ENCODE results near the gene HSP90B1.

HSP90B1 gene

DNA sequence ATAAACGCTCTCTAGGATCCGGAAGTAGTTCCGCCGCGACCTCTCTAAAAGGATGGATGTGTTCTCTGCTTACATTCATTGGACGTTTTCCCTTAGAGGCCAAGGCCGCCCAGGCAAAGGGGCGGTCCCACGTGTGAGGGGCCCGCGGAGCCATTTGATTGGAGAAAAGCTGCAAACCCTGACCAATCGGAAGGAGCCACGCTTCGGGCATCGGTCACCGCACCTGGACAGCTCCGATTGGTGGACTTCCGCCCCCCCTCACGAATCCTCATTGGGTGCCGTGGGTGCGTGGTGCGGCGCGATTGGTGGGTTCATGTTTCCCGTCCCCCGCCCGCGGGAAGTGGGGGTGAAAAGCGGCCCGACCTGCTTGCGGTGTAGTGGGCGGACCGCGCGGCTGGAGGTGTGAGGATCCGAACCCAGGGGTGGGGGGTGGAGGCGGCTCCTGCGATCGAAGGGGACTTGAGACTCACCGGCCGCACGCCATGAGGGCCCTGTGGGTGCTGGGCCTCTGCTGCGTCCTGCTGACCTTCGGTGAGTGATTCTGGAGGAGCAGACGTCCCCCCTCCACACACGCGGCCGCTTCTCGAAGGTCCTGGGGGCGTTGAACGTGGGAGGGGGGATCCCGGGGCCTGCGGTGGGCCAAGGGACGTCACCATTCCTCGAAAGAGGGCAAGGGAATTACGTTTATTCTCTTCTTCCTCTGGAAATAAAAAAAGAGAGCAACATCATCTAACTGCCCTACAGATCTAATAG lies at the start of gene HSP90B1:
Gene HSP90B1 (plus strand): TSS at position 377 of the 753 bp plus-strand sequence. CDS start 106 bp downstream, at position 483.
- peak; percentile 99 to 100 (median 99) for DNase-seq

DNA sequence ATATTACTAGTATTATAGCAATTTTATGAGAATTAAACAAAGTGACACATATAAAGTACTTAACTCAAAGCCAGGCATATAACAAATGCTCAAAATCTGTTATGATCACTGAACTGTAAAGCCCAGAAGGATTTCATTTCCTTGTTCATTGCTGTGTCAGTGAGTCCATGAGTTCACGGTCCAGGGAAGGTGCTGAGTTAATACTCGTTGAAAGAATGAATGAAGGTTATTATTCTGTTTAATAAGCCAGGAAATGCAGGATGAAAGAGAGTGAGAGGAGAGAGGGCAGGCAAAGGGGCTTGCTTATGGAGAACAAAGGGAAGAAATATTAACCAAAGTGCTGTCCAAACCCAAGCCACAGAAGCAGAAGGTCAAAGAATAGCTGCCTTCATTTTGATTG lies 48.9 kb upstream of the HSP90B1 start:
- no peak for DNase-seq

DNA sequence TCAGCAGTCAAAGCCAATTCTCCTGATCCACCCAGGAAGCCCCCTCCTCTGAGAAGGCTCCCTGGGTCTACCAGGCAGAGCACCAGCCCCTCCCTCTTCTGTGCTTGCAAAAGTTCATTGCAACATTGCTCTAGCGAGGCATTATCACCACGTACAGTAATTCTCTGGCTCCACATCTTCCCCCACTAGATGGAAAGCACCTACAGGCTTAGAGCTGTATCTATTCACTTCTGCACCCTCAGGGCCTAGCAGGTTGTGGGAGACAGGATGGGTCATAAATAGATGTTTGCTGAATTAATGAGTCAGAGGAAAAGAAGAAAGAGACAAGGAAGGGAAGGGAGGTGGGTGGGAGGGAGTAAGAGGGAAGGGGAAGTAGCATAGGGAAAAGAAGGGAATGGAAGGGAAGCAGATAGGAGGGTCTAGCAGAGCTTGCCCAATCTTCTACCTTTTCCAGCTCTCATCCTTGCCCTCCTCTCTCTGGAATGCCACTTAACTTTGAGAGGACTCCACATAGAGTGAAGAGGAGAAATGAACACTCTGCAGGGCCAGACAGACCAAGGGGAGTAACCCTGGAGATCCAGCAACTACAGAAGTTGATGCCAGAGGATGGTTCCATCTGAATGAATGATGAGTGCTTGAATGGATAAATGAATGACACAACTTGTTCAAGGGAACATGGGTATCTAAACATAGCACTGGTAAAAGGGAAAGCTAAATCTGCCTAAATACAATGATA lies 47.2 kb upstream of the HSP90B1 start:
- no peak for DNase-seq

DNA sequence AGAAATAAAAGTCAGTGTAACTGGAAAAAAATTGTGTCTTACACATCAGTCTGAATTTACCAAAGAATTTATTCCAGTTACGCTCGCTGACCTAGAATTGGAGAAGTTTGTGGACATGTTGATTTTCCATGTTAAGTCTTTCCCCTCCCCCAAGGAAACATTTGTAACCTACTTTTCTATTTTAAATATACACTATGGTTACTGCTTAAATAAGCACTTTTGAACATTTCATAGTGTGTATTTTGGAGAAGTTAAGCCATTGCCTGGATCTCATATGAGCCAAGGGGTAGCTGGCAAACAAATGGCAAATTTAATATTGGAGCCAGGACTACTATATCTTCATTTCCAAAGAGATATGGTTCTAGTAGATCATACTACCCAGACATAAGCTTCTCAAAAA lies 46.3 kb upstream of the HSP90B1 start:
- DNase-seq = no peak

DNA sequence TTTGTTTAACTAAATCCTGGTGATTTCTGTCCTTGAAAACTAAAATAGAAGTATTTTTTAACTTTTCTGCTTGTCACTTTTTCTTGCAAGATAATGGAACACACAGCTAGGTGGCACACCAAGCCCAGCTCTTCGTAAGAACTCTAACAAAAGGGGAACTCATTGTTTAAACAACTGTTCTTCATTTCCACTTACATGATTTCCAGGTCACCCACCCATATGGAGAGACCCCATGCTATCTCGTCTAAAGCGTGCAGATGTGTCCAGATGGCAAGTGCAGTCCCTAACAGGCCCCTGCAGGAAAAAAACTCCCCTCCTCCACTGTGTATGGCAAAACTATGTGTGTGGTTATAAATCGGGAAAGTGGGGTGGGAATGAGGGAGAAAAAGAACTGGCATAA lies 45.9 kb upstream of the HSP90B1 start:
- DNase-seq = peak in 5 of 6 experiments; percentile 12 to 60 (median 38)

DNA sequence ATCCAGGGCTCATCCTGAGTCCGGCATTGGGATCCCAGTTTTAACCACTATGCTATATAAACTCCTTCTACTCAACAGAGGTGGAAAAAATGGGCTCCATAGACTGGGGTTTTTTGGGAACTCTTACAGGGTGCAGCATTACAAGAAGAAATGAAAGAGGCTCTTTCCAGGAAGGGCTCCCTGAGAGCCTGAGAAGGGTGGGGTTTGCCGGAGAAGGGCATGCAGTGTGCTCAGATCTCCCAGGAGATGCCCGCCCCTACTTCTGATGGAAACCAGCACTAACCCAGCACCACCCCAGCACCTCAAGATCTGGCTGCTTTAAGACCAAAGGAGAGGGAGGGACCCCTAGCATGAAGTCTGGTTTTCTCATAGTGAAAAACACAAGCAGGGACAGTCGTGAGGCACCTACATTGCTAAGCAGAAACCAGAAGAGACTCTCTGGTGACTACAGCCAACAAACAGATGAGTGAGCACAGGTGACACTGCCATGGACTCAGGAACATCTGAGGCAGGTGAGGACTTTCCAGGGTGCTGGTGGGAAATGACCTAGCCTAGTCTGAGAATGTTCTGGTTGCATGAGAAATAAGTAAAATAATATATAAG lies 43.9 kb upstream of the HSP90B1 start:
- no peak for DNase-seq

DNA sequence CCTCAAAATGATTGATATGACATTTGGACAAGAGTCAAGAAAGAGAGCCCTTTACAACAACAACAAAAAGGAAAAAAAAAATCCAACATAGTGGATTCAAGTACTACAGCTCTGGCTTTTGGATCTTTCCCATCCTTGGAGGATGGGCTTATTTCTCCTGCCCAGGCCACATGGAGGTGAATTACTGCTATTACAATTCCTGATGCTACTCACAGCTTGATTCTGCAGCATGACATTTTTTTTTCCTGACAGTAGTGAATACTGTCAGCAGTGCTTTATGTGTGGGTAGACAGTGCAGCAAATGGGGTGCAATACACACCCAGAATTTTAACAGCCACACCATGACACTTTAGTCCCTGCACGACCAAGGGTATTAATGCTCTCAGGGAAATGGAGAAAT lies 42.5 kb upstream of the HSP90B1 start:
- no peak for DNase-seq

DNA sequence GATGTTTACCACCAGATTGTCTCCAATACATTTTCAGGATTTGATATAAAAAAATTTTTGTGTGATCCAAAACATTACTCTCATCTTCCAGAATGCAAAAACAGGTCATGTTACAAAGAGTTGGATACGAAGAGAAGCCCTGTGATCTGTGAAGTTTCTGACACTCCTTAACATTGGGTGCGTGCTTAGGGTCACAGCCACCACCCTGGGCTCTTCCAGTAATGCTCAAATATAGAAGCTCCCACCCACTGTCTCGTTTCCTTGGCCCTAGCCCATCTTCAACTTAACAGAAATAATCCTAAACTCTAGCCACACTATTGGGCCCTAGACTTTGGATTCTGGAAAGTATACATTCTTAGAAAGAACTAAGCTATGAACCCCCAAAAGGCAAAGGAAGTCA lies 32.9 kb upstream of the HSP90B1 start:
- no peak for DNase-seq

DNA sequence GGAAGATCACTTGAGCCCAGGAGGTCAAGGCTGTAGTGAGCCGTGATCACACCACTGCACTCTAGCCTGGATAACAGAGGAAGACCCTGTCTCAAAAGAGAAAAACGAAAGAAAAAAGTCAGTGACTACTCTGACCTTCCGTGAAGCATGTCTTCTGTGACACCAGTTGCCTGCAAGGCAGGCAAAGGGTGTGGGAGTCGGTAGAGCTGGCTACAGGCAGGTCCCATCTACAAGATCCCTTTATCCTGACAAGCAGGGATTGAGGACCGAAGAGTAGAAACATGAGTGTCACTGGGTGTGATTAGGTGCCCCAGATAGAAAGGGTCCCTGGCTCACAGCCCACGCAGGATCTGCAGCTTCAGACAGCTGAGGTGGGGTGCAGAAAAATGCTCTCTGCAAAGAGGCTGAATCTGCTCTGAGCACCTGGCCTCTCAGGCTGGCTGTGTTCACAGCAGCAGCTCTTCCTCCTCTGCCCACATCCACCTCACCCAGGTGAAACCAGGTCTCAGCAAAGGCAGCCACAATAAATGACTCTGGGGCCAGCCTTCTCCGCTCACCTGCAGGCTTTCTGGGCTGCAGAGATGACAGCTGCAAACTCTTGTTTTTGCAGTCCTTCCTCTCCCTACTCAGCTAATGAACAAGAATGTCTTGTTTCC lies 28.6 kb upstream of the HSP90B1 start:
- DNase-seq = peak; percentile 26 to 82 (median 62)

DNA sequence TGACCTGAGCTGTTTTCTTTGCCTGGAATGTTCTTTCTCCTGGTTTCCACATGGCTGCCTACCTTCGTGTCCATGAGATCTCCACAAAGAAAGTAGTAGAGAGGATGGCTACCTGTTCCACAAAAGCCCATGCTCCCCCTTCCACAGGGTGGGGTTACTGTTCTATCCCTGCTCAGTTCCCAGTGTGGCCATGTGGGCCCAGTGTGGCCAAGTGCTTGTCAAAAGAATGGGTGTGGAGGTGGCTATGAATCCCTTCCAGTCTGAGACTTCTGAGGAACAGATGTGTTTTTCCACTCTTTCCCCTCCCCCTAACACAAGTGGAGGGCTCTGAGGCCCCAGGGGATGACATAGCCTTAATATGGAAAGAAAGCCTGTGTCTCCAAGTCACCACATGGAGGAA lies 26.2 kb upstream of the HSP90B1 start:
- DNase-seq = no peak

DNA sequence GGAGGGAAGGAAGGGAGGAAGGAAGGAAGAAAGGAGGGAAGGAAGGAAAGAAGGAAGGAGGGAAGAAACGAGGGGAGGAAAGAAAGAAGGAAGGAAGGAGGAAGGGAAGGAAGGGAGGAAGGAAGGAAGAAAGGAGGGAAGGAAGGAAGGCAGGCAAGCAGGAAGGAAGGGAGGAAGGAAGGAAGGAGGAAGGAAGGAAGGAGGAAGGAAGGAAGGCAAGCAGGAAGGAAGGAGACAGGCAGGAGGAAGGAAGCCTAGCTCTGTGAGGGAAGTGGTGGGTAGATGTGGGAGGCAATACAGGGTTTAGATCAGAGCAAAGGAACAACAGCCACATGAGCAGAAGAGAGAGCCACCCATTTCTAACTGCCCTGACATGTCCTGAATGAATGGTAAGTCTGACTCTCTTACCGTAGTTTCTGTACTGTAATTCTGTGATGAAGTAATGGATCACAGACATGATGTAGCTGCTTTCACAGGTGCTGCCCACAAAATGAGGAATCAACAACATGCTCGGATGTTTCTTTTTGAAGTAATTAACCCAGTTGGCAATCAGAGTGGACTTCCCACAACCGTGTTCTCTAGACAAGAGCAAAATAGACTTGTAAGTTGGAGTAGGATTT lies 24.4 kb upstream of the HSP90B1 start:
- DNase-seq = no peak

DNA sequence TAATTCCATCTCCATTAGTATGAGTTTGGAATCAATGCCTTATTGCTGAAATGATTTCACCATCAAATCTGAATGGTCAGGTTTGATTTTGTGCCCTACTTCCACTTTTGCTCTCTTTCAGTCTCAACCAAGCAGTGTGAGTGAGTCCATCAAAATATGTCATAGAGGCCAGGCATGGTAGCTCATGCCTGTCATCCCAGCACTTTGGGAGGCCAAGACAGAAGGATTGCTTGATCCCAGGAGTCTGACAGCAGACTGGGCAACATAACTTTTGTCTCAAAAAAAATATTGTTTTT lies 22.0 kb upstream of the HSP90B1 start:
- DNase-seq = no peak

DNA sequence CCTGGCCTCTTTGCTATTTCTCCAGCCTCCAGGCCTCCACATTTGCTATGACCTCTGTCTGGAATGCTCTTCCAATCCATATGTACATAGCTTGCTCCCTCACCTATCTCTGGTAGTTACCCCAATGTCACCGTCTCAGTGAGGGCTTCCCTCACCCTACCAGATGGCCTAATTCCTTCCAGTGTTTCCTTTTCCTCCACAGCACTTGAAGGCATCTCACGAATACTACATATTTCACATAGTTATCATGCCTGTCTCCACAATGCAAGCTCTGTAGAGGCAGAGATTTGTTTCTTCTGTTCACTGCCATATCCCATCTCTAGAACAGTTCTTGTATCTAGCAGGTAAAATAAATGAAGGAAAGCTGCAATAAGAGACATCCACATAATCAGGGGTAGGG lies 21.3 kb upstream of the HSP90B1 start:
- no peak for DNase-seq

DNA sequence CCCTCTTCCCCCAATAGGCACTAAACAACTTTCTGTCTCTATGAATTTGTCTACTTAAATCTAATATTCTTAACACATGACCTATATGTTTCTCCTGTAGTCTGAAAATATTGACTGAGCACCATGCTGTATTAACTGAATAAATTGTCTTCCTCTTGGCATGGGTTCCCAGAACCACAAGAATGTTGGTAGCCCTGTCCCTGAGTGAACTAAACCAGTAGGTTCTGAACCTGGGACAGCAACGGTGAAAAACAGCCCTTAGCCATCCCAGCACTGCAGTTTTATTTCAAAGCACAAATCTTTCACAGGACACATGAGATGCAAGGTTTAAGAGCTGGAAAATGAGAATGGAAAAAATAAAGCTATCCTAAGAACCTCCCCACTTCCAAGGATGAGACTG lies 20.4 kb upstream of the HSP90B1 start:
- DNase-seq = no peak

DNA sequence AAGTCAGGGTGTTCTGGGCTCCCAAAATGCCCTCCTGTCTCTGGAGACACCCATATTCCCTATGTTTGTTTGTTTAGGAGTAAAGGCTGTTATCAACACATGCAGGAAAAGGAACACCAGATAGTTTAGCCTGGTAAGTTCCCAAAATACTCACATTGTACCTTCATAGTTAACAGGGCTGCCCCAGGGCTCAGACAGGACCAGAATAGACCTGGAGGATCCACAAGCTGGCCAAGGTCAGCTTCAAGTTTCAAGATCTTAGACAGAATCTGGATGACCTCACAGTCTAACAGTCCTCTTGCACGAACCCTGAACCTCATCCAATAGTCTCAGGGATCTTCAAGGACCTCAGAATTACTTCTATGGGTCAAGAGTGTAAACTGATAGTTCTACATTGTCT lies 18.1 kb upstream of the HSP90B1 start:
- DNase-seq = no peak

DNA sequence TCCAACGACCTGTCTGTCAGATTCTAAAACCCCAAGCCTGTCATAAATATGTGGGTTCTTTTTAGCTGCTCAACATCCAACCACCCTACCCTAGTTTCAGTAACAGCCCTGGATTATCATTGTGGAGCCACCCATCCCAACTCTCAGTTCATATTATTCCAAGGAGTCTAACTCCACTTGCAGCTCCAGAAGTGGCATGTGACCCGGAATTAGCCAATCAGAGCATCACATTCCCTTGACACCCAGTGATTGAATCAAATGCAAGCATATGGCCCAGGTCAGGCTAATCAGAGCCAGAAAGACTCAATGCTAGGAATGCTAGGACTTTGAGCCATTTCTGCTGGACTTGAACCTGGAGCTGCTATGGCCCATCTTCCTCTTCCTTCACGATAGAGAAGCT lies 17.1 kb upstream of the HSP90B1 start:
- DNase-seq = no peak

DNA sequence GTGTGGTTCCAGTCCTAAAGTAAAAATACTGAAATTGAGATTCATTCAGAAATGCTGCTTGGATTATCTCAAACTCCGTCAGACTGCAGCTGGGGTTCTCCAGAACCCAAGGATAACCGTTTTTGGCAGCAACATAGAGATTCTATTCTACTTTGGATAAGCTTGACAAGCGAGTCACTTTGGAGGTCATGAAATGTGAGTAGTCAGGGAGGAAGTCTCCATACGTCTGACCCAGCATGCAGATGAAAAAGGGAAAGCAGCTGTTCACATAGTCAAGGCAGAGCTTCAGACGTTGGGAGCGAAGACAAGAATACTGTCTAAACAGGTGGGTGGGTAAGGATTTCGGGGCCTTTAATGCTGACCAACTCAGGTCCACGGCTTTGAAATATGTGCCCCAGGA lies 14.9 kb upstream of the HSP90B1 start:
- DNase-seq = no peak

DNA sequence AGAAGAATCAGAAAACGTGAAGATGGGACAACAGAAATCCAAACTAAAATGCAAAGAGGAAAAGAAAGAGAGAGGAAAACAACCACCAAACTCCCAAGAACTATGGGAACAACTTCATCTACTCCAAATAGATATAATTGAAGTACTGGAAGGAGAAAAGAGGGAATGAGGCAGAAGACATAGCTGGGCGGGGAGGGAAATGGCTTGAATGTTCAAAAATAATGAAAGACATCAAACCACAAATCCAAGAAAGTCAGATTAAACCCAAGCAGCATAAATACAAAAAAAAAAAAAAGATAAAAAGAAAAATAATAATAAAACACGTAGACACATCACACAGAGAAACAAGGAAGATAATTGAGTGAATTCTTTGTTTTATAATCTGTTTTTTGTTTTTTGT lies 12.3 kb upstream of the HSP90B1 start:
- DNase-seq = no peak

DNA sequence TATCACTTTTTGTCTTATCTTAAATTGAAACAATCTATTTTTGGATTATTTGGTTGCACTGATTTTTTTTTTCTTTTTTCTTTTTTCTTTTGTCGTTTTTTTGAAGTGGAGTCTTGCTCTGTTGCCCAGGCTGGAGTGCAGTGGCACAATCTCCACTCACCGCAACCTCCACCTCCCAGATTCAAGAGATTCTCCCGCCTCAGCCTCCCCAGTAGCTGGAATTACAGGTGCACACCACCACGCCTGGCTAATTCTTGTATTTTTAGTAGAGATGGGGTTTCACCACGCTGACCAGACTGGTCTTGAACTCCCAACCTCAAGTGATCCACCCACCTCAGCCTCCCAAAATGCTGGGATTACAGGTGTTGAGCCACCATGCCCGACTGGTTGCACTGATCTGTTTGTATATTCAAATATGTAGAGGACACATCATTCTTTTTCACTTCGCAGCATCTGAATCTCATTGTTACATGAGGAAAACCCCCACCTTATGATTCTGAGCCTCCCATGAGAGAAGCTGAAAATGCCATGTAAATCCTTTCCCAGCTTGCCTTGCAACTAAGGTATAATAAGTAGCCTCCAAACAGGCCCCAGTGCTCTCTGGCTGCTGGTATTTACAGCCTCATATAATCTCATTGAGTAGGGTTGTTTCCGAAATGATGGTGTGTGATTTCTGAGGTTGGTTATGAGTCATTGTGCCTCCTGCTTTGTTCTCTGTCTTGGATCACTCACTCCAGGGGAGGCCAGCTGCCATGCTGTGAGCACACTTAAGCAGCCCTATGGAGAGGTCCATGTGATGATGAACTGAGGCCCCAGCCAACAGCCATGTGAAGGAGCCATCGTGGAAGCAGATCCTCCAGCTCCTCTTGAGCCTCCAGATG lies 5.2 kb upstream of the HSP90B1 start:
- DNase-seq = no peak

DNA sequence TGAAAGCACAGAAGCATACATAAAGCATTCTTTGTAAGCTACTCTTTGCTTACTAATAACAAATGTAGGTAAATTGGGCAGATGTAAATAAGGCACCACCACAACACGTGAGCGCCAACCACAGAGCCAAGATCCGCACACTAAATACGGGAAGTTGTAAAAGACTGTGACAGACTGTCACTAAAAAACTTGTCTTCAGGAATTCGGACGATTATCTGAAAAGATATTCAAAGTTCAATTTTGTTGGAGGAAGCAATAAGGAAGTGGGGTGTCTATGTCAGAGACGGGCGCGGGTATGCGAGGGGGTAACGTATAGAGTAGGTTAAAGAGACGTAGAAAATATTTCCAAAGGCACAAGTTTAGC lies 1.5 kb upstream of the HSP90B1 start:
- DNase-seq = peak in 3 of 6 experiments; percentile 42 to 59 (median 48)

DNA sequence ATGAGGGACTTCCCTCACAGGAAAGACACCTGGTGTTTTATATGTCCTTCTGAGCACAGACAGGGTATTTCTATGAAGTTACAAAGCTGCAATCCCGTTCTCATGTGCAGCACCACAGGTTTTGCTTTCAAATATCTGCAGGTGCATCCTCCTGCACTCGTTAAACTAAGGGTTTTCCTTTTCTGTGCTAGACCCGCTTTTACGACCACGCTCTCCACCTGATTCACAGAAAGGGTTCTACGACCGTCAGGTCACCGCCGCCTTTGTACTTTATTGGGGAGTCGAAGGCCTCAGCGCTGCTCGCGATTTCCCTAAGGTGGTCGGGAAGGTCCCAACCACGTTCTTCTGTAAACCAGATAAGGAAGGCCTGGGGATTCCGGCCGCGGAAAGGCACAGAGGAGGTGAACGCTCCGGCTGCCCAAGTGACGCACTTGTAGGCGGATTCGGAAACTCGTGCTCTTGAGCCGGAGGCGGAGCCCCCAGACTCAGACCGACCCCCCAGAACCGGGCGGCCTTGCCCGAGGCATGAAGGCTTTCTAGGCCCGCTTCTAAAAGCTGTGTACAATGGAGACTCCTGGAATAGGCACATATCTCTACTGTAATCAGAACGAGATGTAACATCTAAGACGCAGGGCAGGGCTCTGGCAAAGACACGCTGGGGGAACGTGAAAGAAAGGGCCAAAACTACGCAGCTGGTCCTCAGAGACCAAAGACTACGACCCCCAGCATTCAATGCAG lies 995 bp upstream of the HSP90B1 start:
- DNase-seq = peak in 4 of 6 experiments; percentile 79 to 95 (median 88)

DNA sequence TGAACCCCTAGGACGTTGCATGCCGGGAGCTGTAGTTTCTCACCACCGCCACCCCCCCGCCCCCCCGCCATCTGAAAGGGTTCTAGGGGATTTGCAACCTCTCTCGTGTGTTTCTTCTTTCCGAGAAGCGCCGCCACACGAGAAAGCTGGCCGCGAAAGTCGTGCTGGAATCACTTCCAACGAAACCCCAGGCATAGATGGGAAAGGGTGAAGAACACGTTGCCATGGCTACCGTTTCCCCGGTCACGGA lies 501 bp upstream of the HSP90B1 start:
- DNase-seq = peak in 5 of 6 experiments; percentile 91 to 99 (median 97)

Data from stimulated activated naive CD4-positive, alpha-beta T cell (primary cell).